ENCODE results near the gene C12orf75.
"Not testable (repeated sequence)": the region's sequence is repeated elsewhere in the genome, so short reads cannot be mapped to it uniquely, and the experiment has no call there.

C12orf75 gene

GRCh38 chr12:105310476-105311085 is 19.9 kb upstream of the C12orf75 start:
- not testable (repeated sequence) for DNase-seq

DNA sequence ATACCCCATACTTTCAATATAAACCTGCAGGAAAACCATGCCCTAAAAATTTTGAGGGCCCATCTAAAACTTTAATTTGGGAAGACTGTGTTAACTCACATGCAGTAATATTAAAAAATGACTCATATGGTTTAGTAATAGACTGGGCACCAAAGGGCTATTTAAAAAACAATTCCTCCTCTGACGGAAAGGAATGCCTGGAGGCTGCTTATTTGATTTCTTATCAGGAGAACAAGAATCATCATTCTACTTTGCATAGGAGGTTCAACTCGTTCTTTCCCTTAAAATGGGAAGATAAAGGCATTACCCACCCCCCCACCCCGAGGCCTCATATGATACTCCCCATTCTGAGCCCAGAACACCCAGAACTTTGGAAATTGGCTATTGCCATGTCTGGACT is 18.6 kb upstream of the C12orf75 start:
- not testable (repeated sequence) for DNase-seq

- DNase-seq: not testable (repeated sequence)
These were observed 16.7 kb upstream of the C12orf75 start for GRCh38 chr12:105313755-105314154.

GRCh38 chr12:105315130-105315529 is 15.4 kb upstream of the C12orf75 start:
- DNase-seq: no peak

GRCh38 chr12:105315726-105316125 is 14.8 kb upstream of the C12orf75 start:
- no peak for DNase-seq

- DNase-seq: no peak
These were observed 13.3 kb upstream of the C12orf75 start for GRCh38 chr12:105316931-105317852.

GRCh38 chr12:105317942-105318621 is 12.4 kb upstream of the C12orf75 start:
- no peak for DNase-seq

- DNase-seq: no peak
These were observed 11.6 kb upstream of the C12orf75 start for GRCh38 chr12:105318651-105319483.

DNA sequence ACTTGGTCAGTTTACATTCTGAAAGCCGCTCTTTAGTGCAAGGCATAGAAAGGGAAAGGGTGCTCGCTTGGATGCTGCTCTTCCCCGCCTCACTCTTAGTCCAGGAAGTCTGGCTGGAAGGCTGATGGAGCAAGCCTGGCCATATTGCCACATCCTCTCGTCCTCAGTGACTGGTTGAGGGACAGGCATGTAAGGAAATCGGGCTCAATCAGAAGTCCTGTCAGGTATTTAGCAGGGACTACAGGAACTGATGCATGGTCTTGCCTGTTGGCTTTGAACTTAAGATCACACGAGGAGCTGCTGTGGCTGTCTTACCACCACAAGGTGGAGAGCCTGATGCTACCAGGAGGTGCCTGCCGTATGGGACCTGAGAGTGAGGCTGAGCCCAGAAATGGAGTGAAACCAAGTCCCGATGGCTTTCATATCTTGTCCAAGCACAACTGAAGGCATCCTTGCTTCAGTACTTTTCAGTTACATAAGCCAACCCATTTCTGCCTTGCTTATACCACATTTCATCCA is 10.7 kb upstream of the C12orf75 start:
- no peak for DNase-seq

GRCh38 chr12:105321125-105321524 is 9.4 kb upstream of the C12orf75 start:
- DNase-seq: no peak

DNA sequence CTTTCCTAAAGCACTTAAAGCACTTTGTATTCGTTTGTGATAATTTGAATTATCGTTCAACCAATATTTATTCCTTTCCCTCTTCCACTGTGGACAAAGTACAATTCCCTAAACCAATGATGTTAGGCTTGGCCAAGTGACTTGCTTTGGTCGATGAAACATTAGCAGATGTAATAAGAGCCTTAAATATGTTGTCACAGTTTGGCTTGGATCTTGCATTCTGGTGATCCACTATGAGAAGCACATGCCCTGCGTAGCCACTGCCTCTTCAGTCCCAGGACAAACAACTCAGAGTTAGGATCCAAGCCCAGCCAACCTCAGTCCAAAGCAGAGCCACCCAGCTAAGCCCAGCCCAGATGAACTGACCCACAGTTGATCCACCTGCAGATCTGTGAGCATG is 8.4 kb upstream of the C12orf75 start:
- DNase-seq: no peak

GRCh38 chr12:105324704-105325103 is 5.8 kb upstream of the C12orf75 start:
- no peak for DNase-seq

DNA sequence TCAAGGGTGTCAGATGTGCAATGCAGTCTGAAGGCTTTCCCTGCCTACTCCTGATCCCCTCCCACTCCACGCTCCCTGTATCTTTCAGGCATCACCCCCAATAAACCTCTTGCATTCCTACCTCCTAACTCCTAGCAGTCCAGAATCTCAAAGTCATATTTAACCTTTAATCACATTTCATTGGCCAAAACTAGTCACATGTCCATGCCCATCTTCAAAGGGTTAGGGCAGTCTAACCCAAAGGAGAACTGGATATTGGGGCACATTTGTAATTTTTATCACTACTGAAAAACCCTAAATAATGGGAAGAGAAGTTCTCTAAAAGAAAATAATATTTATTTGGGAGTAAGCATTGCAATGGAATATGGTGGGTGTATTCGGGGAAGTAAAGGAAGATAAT is 5.4 kb upstream of the C12orf75 start:
- DNase-seq: no peak

DNA sequence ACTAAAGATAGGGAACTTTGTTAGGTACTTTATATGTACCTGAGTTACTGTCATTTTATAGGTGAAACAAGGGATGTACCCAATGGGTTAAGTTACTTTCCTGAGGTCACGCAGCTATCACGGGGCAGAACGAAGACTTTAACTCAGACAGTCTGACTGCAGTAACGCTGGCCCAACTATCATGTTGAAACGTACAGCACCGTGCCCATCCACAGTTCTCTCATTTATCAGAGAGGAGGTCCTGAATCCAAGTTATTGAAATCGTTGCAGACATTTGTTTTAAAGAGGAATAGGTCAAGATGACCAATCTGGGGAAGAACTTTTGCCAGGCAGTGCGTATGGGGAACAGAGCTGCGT is 587 bp upstream of the C12orf75 start:
- DNase-seq: no peak

- DNase-seq: no peak
These were observed 677 bp downstream of the C12orf75 start for GRCh38 chr12:105330931-105331804.

DNA sequence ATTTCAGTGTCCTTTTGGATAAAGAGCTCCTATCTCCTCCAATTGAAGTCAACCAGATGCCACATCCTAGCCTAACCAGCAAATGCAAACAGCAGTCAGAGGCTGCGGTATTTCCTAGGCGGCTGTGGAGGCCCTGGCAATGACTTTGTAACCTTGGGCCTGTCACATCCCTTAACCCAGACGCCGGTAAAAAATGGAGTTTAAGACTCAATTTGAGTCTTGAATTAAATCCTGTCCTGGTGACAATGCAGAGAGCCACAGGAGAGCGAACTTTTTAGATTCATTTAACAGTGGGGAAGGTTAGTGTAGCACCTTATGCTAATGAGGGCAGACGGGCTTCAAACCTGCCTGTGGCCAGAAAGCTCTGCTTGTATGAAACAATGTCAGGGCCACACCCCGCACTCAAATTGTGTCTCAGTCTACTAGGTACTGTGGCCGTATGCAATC is 1.3 kb downstream of the C12orf75 start:
- no peak for DNase-seq

GRCh38 chr12:105332286-105332685 is 1.8 kb downstream of the C12orf75 start:
- DNase-seq: not testable (repeated sequence)

DNA sequence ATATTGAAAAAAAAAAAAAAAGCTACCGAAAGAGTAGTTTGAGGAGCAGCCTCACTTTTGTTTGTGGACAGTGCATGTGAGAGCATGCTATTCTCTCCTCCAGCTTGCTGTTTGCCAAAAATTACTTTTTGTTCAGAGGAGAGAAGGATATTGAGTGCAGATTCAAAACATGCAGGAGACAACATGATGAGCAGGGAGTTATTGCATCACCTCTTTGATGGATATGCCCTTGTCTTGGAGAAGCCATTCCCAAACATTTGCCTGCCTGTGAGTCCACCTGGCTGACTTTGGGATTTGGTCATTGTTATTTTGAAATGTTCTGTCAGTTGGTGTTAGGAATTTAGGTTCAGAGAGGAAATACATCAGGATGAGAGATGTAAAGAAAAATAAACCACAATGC is 2.4 kb downstream of the C12orf75 start:
- DNase-seq: no peak

GRCh38 chr12:105334001-105334400 is 3.5 kb downstream of the C12orf75 start:
- DNase-seq: no peak

DNA sequence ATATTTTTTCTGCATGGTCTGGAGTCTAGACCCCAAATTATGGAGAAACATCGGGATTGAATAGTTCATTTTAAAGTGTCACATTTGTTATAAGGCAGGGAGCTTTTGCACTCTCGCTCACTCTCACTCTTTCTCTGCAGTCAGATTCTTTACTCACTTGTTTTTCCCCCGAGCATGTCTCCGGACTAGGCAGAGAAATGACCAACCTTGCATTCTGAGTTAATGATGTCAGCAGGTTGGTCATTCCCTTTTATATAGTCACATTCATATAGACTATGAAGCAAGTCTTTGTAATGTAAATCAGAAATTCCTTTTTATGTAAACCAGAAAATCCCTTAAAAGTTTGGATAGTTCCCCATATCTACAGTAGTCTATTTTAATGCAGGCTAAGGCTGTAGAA is 4.1 kb downstream of the C12orf75 start:
- no peak for DNase-seq

GRCh38 chr12:105335856-105336255 is 5.4 kb downstream of the C12orf75 start:
- no peak for DNase-seq

Data from effector CD4-positive, alpha-beta T cell (primary cell).